T-helper 1 cell (primary cell): Measurements from ENCODE around the gene ZDHHC23.

Experiments
- DNase-seq, 5 donors: peaks; one replicate each; pipeline ENCODE4 v3.0.0-alpha.2; 2012 to 2020

Gene ZDHHC23

DNA sequence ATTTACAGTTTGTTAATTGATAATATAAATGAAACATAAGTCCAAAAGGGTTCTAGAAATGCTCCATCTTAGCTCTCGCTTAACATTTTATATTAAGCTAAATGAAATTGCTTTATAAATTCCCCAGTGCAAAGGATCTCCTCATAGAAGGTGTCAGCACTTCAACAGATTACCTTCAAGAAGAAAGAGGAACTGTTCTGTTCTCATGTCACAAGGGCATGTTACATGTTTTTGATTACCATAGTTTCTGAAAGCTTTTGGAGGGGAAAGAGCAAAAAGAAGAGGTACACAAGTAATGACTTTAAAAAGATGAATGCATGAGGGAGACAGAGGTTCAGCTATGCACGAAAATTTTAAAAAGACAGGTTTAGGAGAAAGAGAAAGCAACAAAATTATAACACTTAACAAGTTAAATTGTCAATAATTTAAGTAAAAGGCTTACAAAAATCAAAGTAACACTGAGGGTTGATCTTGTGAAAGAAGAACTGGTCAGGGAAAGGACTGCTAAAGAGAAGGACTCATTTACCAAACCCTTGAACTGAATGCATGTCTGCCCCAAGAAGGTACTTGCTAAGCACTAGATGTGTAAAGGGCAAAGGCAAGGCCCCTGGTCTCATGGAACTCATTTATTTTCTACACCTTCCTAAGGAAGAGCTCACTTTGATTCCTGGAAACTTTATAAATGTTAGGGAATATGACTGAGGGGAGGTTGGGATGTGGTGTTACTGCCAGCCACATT, 63.4 kb downstream of the ZDHHC23 start:
- no peak for DNase-seq
